Activated naive CD4-positive, alpha-beta T cell treated with anti-CD3 and anti-CD28 coated beads, Interleukin-2, amount 10 ng/mL, durations not matched to agents 7 days and 5 days (primary cell): ENCODE data around the gene PITPNM1.

Experiments
- CTCF ChIA-PET: fragments of 350-600 bp; sonication (Branson Sonifier 250); formaldehyde crosslinking; loops from one replicate; lab custom pipeline; 2021; ENCODE audit warnings: antibody characterized with exemption; lab: Charles Lee
- DNase-seq: peaks from one replicate; pipeline ENCODE4 v3.0.0-alpha.2; 2020
- H3K27ac Mint-ChIP-seq: one replicate; pipeline ENCODE4 v1.8.0; 2021; ENCODE audit warnings: mild to moderate bottlenecking, moderate library complexity, mixed read lengths
- H3K27me3 Mint-ChIP-seq: one replicate; pipeline ENCODE4 v1.8.0; 2021; ENCODE audit warnings: mild to moderate bottlenecking, mixed read lengths
- H3K36me3 Mint-ChIP-seq: one replicate; pipeline ENCODE4 v1.8.0; 2021; ENCODE audit warnings: mixed read lengths
- H3K4me1 Mint-ChIP-seq: one replicate; pipeline ENCODE4 v1.8.0; 2021; ENCODE audit warnings: mixed read lengths
- H3K4me3 Mint-ChIP-seq: one replicate; pipeline ENCODE4 v1.8.0; 2021; ENCODE audit warnings: mild to moderate bottlenecking, moderate library complexity, mixed read lengths
- H3K9me3 Mint-ChIP-seq: one replicate; pipeline ENCODE4 v1.8.0; 2021; ENCODE audit warnings: mixed read lengths

Gene PITPNM1

DNA sequence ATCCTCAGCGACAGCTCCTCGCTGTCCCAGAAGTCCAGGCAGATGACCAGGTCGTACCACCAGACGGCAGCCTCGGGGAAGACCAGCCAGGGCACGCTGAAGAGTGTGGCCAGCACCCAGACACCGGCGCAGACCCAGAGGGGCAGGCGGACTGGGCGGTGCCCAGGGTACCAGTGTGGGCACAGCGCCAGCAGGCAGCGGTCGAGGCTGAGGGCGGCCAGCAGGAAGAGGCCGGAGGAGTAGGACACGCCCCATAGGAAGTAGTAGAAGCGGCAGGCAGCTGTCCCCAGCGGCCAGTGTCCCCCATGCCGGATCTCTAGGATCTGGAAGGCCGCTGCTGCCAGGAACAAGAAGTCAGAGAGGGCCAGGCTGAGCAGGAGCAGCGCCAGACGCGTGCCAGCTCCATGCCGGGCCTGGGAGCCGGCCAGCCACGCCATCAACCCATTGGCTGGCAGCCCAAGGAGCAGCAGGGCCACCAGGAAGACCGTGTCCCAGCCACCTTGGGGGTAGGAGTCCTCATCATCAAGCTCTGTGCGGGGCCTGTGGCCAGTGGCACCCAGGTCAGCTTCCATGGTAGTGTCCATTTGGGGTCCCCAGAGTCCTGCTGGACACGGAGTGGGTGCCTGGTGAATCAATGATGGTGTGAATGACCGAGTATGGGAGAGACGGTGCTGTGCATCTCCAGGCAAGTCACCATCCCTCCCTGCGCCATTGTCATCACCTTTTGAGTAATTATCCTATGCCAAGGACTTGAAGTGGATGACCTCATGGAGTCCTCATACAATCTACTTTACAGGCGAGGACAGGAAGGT lies 52.8 kb downstream of the PITPNM1 start, which contains the start of gene GPR152:
Gene GPR152 (minus strand): TSS at position 589 of the 812 bp plus-strand sequence. CDS start 5 bp downstream, at position 584.
- peaks cover 2% of the 10 kb centered on the region for H3K36me3 Mint-ChIP-seq
- no peak for DNase-seq
- no peak within 1 kb of the TSS for H3K4me3 Mint-ChIP-seq
- H3K4me1 Mint-ChIP-seq: peaks cover 19% of the 10 kb centered on the region
- CTCF ChIA-PET: no interaction called here
- H3K27ac Mint-ChIP-seq: peak within 1 kb of the TSS; percentile 49
- no peaks in the 10 kb centered on the region for H3K9me3 Mint-ChIP-seq
- H3K27me3 Mint-ChIP-seq: peaks cover 51% of the 10 kb centered on the region

DNA sequence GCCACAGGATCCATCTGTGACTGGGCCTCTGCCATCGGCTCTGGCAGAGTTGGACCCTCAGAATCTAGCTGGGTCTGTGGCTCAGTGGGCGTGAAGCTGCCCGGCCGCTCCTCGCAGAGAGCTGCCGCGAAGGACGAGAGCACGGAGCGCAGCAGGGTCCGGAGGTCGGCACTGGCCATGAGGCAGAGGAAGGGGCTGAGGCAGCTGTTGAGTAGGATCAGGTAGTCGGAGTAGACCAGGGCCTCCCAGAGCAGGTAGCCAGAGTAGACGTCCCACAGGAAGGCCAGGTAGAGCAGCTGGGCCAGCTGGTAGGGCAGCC lies 53.5 kb downstream of the PITPNM1 start:
- CTCF ChIA-PET: no interaction called here
- DNase-seq: no peak
- Mint-ChIP-seq H3K27ac (no peak overlapping the region), H3K9me3 (no peaks in the 10 kb centered on the region), H3K36me3 (peaks cover 2% of the 10 kb centered on the region), H3K4me3 (no peak overlapping the region), H3K27me3 (peaks cover 44% of the 10 kb centered on the region), H3K4me1 (peaks cover 26% of the 10 kb centered on the region)

DNA sequence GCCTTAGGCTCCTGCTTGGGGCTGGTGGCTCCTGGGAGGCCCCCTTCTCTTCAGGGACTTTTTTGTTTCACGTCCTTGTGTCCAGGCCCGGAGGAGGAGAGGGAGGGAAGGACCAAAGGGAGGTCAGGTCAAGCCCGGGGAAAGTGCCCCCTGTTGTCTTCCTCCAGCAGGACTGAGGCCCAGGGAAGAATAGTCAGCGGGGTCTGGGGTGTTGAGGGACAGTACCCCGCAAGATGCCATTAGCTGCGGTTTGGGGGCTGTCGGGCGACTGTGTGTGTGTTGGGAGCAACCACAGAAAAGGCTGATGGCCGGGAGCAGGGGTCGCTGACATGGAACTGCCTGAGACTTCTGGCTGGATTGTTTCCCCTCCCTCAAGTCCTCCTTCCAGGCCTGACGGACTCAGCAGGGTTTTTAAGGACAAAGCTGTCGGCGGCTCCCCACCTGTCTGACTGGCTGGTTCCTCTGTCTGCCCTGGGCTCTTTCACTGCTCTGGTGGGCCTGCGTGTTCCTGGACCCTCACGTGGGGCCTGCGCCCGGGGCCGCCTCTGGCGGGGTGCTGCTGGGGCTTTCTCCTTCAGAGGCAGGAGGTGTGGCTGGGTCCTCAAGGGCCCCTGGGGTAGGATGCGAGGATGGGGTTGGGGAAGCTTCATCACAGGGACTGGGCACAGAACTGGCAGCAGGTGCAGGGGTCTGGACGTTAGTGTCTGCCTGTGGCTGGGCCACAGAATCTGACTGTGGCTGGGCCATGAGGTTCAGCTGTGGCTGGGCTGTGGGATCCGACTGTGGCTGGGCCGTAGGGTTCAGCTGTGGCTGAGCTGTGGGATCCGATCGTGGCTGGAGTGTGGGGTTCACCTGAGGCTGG lies 54.1 kb downstream of the PITPNM1 start:
- CTCF ChIA-PET: no interaction called here
- no peaks in the 10 kb centered on the region for H3K9me3 Mint-ChIP-seq
- H3K27me3 Mint-ChIP-seq: peaks cover 38% of the 10 kb centered on the region
- H3K4me3 Mint-ChIP-seq: no peak overlapping the region
- H3K27ac Mint-ChIP-seq: no peak overlapping the region
- no peak for DNase-seq
- H3K36me3 Mint-ChIP-seq: peaks cover 2% of the 10 kb centered on the region
- peaks cover 32% of the 10 kb centered on the region for H3K4me1 Mint-ChIP-seq

DNA sequence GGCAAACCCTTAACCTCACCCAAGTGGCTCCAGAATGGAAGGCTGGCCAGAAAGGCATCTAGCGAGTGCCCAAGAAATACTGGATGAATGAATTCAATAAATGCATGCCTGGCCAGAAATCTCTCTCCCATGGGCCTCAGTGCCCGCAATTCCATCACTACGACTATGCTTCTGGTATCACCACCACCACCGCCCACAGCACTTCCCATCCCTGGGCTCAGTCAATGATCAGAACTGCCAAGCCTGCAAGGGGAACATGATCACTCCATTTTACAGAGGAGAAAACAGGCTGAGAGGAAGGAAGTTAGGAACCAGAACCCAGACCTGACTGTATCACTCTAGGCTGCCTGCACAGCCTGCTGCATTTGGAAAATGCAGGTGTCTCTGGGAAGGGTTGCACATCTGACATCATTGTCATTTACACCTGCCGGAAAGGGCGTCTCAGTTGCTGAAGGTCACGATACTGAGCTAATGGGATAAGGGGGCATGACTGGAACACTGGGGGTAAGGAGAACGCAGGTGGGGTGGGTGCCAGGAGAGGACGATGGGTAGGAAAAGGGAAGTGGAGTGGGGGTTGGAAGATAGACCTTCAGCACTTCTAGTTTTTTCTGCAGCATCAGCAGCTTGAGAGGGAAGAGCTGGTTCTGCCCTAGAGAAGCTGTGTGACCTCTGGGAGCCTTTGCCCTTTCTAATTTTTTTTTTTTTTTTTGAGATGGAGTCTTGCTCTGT lies 55.9 kb downstream of the PITPNM1 start:
- peaks cover 30% of the 10 kb centered on the region for H3K27me3 Mint-ChIP-seq
- no peak for DNase-seq
- H3K4me1 Mint-ChIP-seq: peaks cover 49% of the 10 kb centered on the region
- peak overlapping the region; percentile 25 for H3K27ac Mint-ChIP-seq
- CTCF ChIA-PET: no interaction called here
- H3K9me3 Mint-ChIP-seq: no peaks in the 10 kb centered on the region
- H3K4me3 Mint-ChIP-seq: no peak overlapping the region
- H3K36me3 Mint-ChIP-seq: peaks cover 2% of the 10 kb centered on the region

DNA sequence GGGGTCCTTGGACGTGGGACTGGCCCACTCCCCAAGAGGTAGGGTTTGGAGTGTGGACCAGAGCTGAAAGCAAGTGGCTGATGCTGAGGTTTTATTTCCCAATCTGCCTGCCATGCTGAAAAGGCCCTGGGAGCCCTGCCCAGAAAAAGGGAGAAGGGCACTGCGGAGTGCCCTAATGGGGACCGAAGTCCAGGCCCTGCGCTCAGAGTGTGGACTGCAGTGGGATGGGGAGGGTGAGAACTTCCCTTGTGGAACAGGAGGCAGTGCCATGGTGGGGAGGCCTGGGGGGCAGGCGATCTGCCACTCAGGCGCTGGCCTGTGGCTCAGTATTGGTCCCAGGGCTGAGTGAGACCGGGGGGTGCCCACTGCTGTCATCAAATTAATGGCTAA lies 56.9 kb downstream of the PITPNM1 start:
- Mint-ChIP-seq H3K9me3 (no peaks in the 10 kb centered on the region), H3K36me3 (peaks cover 2% of the 10 kb centered on the region), H3K27me3 (peaks cover 30% of the 10 kb centered on the region), H3K4me3 (peak overlapping the region; percentile 12), H3K27ac (peak overlapping the region; percentile 69), H3K4me1 (peaks cover 55% of the 10 kb centered on the region)
- CTCF ChIA-PET: interaction anchor here (1.6 kb wide), 1 partner anchor 9 kb away, joined by 7 read pairs; no protein-coding TSS in a partner anchor
- no peak for DNase-seq

DNA sequence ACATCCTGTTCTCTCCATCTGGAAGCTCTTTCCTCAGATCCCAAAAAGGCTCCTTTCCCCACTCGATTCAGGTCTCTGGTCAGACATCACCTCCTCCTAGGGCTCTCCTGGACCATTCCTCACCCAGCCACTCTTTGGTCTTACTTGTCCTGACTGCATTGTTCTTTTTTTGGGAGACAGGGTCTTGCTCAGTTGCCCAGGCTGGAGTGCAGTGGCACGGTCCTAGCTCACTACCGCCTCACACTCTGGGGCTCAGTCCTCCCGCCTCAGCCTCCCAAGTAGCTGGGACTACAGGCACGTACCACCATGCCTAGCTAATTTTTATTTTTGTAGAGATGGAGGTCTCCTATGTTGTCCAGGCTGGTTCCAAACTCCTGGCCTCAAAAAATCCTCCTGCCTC lies 59.6 kb downstream of the PITPNM1 start:
- no peak for DNase-seq
- peaks cover 17% of the 10 kb centered on the region for H3K27me3 Mint-ChIP-seq
- peak overlapping the region; percentile 73 for H3K4me3 Mint-ChIP-seq
- peaks cover 7% of the 10 kb centered on the region for H3K36me3 Mint-ChIP-seq
- no peaks in the 10 kb centered on the region for H3K9me3 Mint-ChIP-seq
- H3K27ac Mint-ChIP-seq: peak overlapping the region; percentile 90
- H3K4me1 Mint-ChIP-seq: peaks cover 79% of the 10 kb centered on the region
- CTCF ChIA-PET: interaction anchor here (0.7 kb wide), 1 partner anchor 116 kb away, joined by 3 read pairs; no protein-coding TSS in a partner anchor

DNA sequence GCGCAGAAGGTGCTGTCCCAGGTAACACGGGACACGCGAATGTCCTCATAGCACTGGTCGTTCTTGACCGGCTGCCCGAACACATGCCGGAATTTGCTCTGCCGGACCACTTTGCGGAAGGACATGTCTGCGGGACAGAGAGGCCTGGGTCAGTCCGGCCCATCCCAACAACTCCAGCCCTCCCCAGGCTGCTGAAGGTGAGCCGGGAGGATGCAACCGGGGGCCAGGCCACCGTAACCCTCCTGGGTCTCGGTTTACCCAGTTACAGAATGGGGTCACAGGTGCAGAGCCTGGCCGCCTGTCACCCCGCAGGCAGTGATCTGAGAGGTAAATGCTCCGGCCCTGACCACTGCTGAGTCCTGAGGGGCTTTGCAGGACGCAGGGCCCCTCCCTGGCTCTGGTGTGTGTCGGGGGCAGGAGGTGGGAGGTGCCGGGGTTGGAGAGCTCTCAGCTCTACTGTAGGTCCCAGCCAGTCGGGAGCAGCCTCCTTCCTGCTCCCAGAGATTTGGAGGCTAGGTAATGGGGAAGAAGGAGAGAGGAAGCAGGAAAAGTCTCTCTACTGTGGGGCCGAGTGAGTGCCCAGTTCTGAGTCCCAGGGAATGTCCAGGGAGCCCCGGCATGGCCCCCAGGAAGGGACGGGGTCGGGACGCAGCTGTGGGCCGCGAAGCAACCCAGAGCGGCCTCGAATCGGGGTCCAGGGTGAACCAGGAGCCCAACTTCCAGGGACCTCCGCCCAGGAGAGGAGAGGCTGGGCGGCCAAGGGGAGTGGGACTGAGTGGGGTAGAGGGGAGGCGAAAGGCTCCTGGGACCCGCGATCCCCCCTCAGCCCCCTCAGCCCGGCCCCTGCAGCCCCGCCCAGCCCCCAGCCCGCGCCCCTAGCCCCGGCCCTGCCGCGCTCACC lies 62.4 kb downstream of the PITPNM1 start:
- peak overlapping the region; percentile 46 for H3K4me3 Mint-ChIP-seq
- CTCF ChIA-PET: no interaction called here
- H3K27me3 Mint-ChIP-seq: no peaks in the 10 kb centered on the region
- no peaks in the 10 kb centered on the region for H3K9me3 Mint-ChIP-seq
- H3K27ac Mint-ChIP-seq: peak overlapping the region; percentile 86
- peaks cover 23% of the 10 kb centered on the region for H3K36me3 Mint-ChIP-seq
- peaks cover 79% of the 10 kb centered on the region for H3K4me1 Mint-ChIP-seq
- DNase-seq: no peak
